CD4-positive, alpha-beta T cell treated with Interleukin-21 for 1 hour (primary cell): Measurements from ENCODE around the gene C6.

Experiments used
- DNase-seq: peaks from one replicate; pipeline ENCODE4 v3.0.0-alpha.2; 2020

Gene C6

DNA sequence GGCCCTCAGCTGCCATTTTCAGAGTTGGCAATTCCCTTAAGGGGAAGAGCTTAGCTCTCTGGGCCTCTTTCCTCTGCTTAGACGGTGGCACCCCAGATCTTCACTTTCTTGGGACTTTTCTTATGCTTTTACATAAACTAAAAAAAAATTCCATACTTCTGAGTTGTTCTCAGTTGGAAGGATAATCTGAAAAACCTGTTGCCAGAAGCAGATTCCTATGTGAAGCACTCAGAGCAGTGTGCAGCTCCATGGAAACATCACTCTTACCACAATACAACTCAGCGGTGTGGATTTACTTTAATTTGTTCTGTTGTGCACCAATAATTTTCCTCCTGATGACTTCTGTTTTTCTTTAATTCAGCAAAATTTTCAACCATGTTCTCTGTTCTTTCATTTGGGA, 98.1 kb downstream of the C6 start:
- DNase-seq, result no peak

DNA sequence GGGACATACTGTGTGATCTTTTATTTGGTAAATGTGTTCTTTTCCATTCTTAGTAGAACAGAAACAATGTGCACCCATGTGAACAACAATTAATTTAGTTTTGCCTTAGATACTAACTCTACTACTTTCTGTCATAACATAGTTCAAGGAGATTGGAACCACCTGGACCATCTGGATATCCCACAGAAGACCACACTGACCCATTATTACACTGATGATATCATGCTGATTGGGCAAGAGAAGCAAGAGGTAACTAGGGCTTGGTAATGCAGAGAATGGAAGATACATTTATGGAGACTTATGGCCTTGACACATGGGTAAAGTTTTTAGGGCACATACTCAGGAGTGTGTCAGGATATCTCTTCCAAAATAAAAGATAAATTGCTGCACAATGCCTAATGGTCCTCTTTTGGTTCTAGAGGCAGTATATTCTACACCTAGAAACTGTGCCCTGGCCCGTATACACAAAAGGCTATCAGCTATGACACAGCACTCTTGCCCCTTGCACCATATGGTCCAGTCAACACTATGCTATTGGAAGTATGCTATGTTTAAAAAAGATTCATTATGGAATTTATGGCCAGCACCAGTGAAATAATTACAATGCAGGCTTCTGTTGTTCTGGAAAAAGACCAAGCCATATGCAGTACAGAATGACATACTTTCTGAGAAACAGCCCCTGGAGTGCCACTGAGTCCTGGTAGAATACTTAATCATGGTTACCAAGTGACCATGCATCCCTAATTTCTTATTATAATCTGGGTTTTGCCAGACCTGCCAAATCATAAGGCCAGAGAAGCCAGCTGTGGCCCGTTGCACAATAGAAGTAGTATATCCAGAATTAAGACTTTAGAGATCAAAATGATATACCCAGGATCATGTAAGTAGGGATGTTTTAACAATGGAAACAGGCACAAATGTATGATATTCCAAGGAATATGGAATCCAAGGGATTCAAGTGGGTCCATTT, 100.6 kb downstream of the C6 start:
- DNase-seq, result no peak

DNA sequence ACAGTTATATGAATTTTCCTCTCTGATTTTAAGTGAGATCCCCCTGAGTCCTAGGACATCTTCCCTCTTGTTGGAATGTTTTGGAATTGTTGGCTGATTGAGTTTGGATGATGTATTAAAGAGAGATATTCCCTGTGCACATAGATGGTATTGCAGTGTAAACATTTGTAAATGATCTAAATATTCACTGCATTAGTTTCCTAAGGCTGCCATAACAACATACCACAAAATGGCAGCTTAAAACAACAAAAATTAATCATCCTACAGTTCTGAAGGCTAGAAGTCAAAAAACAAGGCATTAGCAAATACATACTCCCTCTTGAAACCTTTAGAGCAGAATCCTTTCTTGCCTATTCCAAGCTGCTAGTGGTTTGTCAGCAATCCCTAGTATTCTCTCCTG, 104.1 kb downstream of the C6 start:
- DNase-seq, result no peak

DNA sequence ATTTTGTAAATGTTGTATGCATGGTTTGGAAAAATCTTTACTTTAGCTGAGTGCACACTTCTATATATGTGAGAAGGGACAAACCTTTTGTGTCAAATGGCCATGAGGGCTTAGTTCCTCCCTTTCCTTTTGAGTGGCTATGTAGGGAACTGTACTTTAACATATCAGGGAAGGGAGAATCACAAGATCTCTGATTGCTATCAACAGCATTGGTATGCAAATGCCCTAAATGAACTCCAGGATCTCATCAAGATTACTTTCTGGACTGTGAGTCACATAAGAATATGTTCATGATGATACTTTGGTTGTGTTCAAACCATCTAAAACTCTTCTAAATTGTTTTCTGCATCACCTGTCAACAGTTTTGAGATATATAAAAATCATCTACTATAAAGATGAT, 111.0 kb downstream of the C6 start:
- DNase-seq, result no peak

DNA sequence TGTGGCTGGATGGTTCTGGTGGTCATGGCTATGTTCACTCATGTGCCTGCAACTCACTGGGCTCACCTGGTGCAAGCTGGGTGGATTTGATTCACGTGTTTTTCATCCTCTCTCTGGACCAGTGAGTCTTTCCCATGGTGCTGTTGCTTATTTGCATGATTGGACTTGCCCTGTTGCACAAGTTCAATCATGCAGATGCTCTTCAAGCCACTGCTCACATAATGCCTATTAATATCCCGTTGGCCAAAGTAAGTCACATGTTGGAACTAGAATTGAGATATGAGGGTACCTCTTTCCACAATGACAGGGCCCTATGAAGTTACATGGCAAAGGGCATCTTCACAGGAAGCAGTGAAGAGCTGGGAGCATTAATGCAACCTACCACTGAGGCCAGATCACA, 115.7 kb downstream of the C6 start:
- DNase-seq, result no peak

DNA sequence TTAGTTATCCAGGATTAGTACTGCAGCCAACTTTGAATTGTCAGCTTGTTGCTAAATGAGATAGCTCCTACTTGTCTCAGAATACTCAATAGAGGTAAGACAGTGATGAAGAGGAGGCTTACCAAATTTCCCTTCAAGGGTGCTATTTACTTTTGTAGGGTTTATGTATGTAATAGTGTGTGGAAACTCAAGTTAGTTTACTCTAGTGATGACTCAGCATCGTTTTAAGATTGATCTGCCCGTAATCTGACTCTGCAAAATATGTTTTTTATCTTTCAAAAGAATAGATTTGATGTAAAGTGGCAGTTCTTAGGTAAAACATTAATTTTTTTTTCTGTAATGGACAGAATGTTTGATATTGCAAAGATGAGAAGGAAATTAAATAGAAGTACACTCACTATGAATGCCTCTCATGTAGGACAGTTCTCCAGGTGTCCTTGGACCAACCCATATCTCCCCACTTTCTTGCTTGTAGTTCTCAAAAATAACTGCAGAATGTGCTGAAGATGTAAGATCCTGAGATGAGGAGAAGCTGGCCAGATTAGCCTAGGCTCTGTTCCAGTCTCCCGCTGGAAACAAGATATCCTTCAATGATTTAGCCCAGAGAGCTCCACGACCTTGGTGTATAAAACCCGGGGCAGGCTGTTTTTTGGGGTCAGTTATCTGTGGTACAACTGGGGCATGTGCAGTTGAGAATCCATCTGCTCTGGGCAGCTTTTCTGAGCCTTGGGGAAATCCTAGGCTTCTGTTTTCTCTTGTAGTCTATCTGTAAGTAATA, 117.8 kb downstream of the C6 start:
- no peak for DNase-seq

DNA sequence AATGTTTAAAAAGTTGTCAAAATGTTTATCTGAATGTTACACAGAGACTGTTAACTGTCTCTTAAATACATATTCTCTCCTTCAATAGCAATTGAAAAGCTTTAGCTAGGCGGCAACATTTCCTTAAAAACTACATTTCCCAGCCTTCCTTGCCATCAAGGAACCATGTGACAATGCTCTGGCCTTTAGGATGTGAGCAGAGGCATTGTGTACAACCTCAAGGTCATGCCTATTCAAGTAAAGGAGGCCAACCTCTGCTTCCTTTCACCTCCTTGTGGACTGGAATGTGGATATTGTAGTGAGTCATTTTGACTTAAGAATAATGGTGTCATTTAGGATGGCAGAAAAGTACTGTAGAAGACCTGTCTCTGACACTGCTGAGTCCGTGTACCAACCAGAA, 118.5 kb downstream of the C6 start:
- DNase-seq, result no peak

DNA sequence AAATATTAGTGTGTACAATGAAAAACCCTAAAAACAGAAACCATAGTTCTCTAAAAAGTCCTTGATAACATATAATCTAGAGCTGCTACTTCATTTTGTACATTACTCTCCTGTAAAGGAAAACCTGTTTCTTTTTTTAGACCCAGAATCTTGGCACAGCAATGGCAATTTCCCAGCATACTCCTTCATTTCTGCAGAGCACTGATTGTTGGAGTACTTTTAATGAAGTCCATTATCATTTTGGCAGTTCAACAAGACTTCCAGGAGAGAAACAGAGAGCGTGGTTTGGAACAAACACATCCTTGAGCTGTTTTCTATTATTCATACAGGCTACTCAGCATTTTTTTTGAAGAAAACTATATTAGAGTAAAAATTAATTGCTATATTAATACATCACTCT, 119.5 kb downstream of the C6 start:
- no peak for DNase-seq
